ENCODE results near the gene ABCB4. TPM values are rescaled to one million over a fixed set of nuclear protein-coding genes. Genes with fewer than 3 reads are reported as not detected.

The ABCB4 gene
- polyA plus RNA-seq, 1 experiment = 0.05 TPM

DNA sequence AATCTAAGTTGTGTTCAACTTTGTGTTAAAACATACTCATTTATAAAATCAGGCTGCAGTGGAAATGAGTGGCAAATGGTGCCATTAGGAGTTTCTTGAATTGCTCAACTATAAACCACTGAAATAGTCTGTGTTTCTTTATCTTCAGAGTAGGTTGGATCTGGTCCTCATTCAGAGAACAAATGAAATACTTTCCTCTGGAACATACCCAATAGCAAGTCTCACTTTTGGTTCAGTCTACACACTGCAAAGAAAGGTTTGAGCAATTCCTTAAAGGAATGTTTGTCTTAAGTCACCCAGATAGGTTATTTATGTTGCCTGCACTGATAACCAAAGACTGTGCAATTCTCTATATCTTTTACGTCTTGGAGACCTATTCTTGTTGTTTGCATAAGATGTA is 62.5 kb downstream of the ABCB4 start:
- TF ChIP-seq, protein P1, sequence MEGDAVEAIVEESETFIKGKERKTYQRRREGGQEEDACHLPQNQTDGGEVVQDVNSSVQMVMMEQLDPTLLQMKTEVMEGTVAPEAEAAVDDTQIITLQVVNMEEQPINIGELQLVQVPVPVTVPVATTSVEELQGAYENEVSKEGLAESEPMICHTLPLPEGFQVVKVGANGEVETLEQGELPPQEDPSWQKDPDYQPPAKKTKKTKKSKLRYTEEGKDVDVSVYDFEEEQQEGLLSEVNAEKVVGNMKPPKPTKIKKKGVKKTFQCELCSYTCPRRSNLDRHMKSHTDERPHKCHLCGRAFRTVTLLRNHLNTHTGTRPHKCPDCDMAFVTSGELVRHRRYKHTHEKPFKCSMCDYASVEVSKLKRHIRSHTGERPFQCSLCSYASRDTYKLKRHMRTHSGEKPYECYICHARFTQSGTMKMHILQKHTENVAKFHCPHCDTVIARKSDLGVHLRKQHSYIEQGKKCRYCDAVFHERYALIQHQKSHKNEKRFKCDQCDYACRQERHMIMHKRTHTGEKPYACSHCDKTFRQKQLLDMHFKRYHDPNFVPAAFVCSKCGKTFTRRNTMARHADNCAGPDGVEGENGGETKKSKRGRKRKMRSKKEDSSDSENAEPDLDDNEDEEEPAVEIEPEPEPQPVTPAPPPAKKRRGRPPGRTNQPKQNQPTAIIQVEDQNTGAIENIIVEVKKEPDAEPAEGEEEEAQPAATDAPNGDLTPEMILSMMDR (IDR thresholded peaks at IDR 0.05; ENCODE audit: low read depth, low read length) = no peak
- ChIA-PET POLR2A (interaction anchor here (2.2 kb wide), 1 partner anchor 96 kb away, joined by 13 read pairs; no protein-coding TSS in a partner anchor), CTCF (interaction anchor here (0.6 to 13.0 kb wide), 2 partner anchors 97 to 157 kb away, joined by 3 to 454 read pairs; no protein-coding TSS in a partner anchor)
- Histone ChIP-seq H3K4me3 (ENCODE audit: low read depth, low read length) (no peak overlapping the region), H3K27ac (ENCODE audit: low read depth, low read length) (no peak overlapping the region), H3K9me3 (ENCODE audit: control insufficient read depth, insufficient read depth, low read length) (no peaks in the 10 kb centered on the region), H3K27me3 (ENCODE audit: control insufficient read depth, insufficient read depth, low read length) (no peaks in the 10 kb centered on the region)
- peak; percentile 11 for DNase-seq (ENCODE audit: low read depth, low spot score)

DNA sequence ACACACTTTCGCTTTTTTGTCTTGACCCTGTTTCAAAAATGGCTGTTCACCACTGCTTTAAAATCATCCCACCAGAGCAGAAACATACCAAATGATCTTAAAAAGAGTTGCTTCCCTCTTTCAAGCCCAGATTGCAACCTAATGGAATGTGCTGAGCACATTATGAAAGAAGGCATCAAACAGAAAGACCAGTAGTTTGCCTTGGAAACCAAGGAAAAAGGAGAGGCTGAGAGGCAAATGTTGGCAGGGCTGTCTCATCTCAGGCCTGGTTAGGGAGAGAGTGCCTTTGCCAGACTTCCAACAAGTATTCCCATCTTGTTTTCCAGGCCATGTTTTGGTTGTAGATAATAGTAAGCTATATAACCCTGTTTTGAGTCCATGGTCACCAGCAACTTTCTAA is 64.3 kb downstream of the ABCB4 start:
- TF ChIP-seq, protein P1 (IDR thresholded peaks at IDR 0.05; ENCODE audit: low read depth, low read length) = no peak
- ChIA-PET POLR2A (no interaction called here), CTCF (interaction anchor here (1.1 to 13.0 kb wide), 2 partner anchors 96 to 484 kb away, joined by 10 to 454 read pairs; no protein-coding TSS in a partner anchor)
- no peak overlapping the region for H3K4me3 ChIP-seq (ENCODE audit: low read depth, low read length)
- no peak overlapping the region for H3K27ac ChIP-seq (ENCODE audit: low read depth, low read length)
- H3K9me3 ChIP-seq (ENCODE audit: control insufficient read depth, insufficient read depth, low read length) = no peaks in the 10 kb centered on the region
- no peaks in the 10 kb centered on the region for H3K27me3 ChIP-seq (ENCODE audit: control insufficient read depth, insufficient read depth, low read length)
- no peak for DNase-seq (ENCODE audit: low read depth, low spot score)

DNA sequence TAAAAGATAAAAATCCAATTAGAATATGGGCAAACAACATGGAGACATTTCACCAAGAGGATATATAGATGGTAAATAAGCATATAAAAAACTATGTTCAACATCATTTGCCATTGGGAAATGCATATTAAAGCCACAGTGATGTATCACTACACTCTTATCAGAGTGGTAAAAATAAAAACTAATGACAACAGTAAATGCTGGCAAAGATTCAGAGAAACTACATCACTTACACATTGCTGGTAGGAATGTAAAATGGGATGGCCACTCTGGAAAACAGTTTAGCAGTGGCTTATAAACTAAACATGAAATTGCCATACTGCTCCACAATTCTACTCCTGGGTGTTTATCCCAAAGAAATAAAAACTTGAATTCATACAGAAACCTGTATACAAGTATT is 70.8 kb downstream of the ABCB4 start:
- H3K27me3 ChIP-seq (ENCODE audit: control insufficient read depth, insufficient read depth, low read length) = no peaks in the 10 kb centered on the region
- H3K9me3 ChIP-seq (ENCODE audit: control insufficient read depth, insufficient read depth, low read length) = no peaks in the 10 kb centered on the region
- H3K4me3 ChIP-seq (ENCODE audit: low read depth, low read length) = no peak overlapping the region
- POLR2A ChIA-PET = interaction anchor here (1.2 kb wide), 1 partner anchor 59 kb away, joined by 3 read pairs; the partner anchor contains the start of gene CROT
- CTCF ChIA-PET = interaction anchor here (1.3 kb wide), 1 partner anchor 10 kb away, joined by 5 read pairs; no protein-coding TSS in a partner anchor
- TF ChIP-seq, protein P1 (IDR thresholded peaks at IDR 0.05; ENCODE audit: low read depth, low read length) = no peak
- no peak for DNase-seq (ENCODE audit: low read depth, low spot score)
- no peak overlapping the region for H3K27ac ChIP-seq (ENCODE audit: low read depth, low read length)

DNA sequence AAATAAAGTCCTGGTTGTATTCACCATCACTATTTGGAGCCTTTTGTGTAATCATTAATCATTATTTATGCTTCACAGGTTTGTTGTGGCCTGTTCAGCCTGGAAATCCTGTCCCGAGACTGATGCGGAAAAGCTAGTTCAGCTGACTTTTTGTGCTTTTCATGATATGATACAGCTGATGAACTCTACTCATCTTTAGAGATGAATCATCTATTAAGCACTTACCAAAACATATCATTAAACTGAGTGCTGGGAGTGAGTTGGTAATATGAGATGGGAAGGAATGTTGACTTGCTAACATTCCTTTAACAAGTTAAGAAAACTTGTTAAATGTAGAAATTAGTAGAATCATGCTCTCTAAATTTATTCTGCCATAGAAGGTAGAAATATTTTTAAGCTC is 77.0 kb downstream of the ABCB4 start:
- H3K4me3 ChIP-seq (ENCODE audit: low read depth, low read length) = no peak overlapping the region
- ChIA-PET POLR2A (interaction anchor here (1.1 to 1.2 kb wide), 3 partner anchors 11 to 81 kb away, joined by 3 to 5 read pairs (median 3); no protein-coding TSS in a partner anchor), CTCF (interaction anchor here (0.9 to 1.9 kb wide), 5 partner anchors 11 to 162 kb away, joined by 3 to 6 read pairs (median 3); no protein-coding TSS in a partner anchor)
- peak; percentile 32 for DNase-seq (ENCODE audit: low read depth, low spot score)
- no peak overlapping the region for H3K27ac ChIP-seq (ENCODE audit: low read depth, low read length)
- no peaks in the 10 kb centered on the region for H3K27me3 ChIP-seq (ENCODE audit: control insufficient read depth, insufficient read depth, low read length)
- TF ChIP-seq, protein P1 (IDR thresholded peaks at IDR 0.05; ENCODE audit: low read depth, low read length) = no peak
- no peaks in the 10 kb centered on the region for H3K9me3 ChIP-seq (ENCODE audit: control insufficient read depth, insufficient read depth, low read length)

DNA sequence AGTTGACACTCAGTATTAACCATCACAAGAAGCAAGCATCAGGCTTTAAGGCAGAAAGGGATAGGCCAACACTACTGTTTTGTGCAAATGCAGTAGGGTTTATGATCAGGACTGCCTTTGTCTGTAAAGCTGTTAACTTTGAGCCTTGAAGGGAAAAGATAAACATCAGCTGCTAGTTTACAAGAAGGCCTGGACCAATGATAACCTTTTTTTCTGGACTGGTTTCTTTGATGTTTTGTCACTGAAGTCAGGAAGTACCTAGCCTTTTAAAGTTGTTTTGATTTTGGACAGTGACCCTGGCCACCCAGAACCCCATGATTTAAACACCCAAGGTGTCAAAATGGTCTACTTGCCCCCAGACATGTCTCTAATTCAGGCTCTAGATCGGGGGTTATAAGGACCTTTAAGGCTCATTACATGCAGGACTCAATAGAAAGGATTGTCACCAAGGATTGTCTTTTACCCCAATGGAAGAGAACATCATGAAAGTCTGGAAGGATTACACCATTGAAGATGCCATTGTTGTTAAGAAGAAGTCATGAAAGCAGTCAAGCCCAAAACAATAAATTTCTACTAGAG is 79.9 kb downstream of the ABCB4 start:
- Histone ChIP-seq H3K9me3 (ENCODE audit: control insufficient read depth, insufficient read depth, low read length) (no peaks in the 10 kb centered on the region), H3K27ac (ENCODE audit: low read depth, low read length) (no peak overlapping the region), H3K27me3 (ENCODE audit: control insufficient read depth, insufficient read depth, low read length) (no peaks in the 10 kb centered on the region), H3K4me3 (ENCODE audit: low read depth, low read length) (no peak overlapping the region)
- DNase-seq (ENCODE audit: low read depth, low spot score) = no peak
- ChIA-PET CTCF (no interaction called here), POLR2A (no interaction called here)
- TF ChIP-seq, protein P1 (IDR thresholded peaks at IDR 0.05; ENCODE audit: low read depth, low read length) = no peak

All from AG04450 (cell line).